PC-3 (cell line): ENCODE results near the gene RBM33.

Experiments used
- EZH2 ChIP-seq: fragments of 300-600 bp; sonication (generic); IDR thresholded peaks from one replicate; pipeline ENCODE4 v1.6.1; 2017; ENCODE audit warnings: antibody characterized with exemption, mild to moderate bottlenecking, low read length; ENCODE audit not compliant: unreplicated experiment
- TF ChIP-seq, protein P1 (sequence below): fragments of 300-600 bp; sonication (generic); conservative IDR thresholded peaks from 2 replicates; pipeline ENCODE4 v1.5.1; 2017; ENCODE audit warnings: antibody characterized with exemption, low read depth, mild to moderate bottlenecking, low read length

DNA sequence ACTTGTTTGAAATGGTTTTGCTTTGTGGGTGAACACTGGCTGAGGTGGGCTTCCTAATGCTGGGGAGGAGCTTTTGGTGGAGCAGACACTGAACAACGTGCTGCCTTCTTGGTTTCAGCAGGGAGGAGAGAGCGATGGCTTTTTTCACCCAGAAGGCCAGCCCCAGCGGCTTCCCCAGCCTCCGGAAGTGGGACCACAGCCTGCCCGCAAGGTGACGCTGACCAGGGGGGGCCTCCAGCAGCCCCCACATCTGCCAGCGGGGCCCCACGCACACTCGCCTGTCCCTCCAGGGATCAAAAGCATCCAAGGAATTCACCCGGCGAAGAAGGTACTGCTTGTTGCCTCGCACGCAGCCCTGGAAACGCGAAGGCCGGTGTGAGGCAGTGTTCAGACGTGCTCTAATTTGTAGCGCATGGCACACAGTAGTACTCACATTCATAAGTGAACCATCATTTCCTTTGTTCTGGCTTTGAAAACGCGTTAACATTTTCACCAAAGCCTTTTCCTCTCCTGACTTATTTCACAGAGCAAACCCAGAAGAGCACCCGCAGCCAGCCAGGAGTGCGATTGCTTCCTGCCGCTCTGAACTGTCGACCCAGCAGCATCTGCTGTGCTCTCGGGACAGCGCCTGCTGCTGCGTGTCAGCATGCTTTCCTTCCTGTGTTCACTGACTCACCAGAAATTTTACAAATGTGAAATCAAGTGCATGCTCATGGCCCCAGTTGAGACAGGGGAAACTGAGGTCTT is 119.4 kb downstream of the RBM33 start:
- TF ChIP-seq EZH2 = no peak
- TF ChIP-seq, protein P1, sequence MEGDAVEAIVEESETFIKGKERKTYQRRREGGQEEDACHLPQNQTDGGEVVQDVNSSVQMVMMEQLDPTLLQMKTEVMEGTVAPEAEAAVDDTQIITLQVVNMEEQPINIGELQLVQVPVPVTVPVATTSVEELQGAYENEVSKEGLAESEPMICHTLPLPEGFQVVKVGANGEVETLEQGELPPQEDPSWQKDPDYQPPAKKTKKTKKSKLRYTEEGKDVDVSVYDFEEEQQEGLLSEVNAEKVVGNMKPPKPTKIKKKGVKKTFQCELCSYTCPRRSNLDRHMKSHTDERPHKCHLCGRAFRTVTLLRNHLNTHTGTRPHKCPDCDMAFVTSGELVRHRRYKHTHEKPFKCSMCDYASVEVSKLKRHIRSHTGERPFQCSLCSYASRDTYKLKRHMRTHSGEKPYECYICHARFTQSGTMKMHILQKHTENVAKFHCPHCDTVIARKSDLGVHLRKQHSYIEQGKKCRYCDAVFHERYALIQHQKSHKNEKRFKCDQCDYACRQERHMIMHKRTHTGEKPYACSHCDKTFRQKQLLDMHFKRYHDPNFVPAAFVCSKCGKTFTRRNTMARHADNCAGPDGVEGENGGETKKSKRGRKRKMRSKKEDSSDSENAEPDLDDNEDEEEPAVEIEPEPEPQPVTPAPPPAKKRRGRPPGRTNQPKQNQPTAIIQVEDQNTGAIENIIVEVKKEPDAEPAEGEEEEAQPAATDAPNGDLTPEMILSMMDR = no peak
